Neural cell (in vitro differentiated cells): ENCODE results near the gene SEPHS1.

Experiments used
- POLR2AphosphoS5 ChIP-seq: IDR thresholded peaks from 2 replicates; pipeline ENCODE4 v1.6.1; 2012
- TF ChIP-seq, protein P1 (sequence below): fragments of 450-650 bp; IDR thresholded peaks from 2 replicates; pipeline ENCODE4 v1.5.1; 2014; ENCODE audit warnings: antibody characterized with exemption, mild to moderate bottlenecking, moderate library complexity; ENCODE audit not compliant: poor library complexity, severe bottlenecking
- TF ChIP-seq, protein P2 (sequence below): IDR thresholded peaks from 2 replicates; pipeline ENCODE4 v1.6.1; 2012; ENCODE audit warnings: borderline replicate concordance

DNA sequence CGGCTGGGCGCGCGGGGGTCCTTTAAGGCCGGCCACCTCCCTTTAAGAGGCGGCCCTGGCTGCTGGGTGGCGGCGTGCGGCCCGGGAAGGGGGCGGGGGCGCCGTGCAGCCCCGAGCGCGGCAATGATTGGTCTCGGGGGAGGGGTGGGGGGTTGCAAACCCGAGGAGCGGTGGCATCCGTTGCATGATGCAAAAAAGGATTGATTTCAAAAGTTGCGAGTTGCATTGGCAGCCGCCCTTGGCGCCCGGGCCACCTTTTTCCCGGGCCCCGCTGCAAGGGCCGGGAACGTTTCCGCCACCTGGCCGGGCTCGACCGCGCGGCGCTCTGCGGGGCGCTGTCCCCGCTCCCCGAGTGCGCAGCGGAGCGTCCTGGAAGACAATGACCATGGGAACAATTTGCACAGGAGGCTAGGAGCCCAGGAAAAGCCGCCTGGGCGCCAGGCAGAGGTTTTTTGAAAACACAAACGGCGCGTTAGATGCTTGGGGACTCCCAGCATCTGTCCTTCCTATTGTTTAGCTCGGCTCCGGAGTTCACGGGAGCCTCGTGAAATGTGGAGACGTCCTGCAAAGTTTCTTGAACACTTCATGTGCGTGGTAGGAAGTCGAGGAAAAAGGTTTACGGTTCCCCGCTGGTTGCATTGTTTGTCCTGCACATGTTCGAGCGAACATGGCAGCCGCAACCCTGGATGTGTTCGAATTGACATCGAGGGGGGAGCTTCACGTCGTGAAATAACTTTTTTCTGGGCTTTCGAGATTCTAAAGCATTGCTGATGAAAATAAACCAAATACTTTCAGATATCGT is at the start of gene SEPHS1:
- TF ChIP-seq, protein P1, sequence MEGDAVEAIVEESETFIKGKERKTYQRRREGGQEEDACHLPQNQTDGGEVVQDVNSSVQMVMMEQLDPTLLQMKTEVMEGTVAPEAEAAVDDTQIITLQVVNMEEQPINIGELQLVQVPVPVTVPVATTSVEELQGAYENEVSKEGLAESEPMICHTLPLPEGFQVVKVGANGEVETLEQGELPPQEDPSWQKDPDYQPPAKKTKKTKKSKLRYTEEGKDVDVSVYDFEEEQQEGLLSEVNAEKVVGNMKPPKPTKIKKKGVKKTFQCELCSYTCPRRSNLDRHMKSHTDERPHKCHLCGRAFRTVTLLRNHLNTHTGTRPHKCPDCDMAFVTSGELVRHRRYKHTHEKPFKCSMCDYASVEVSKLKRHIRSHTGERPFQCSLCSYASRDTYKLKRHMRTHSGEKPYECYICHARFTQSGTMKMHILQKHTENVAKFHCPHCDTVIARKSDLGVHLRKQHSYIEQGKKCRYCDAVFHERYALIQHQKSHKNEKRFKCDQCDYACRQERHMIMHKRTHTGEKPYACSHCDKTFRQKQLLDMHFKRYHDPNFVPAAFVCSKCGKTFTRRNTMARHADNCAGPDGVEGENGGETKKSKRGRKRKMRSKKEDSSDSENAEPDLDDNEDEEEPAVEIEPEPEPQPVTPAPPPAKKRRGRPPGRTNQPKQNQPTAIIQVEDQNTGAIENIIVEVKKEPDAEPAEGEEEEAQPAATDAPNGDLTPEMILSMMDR, result peak; percentile 34
- TF ChIP-seq, protein P2, sequence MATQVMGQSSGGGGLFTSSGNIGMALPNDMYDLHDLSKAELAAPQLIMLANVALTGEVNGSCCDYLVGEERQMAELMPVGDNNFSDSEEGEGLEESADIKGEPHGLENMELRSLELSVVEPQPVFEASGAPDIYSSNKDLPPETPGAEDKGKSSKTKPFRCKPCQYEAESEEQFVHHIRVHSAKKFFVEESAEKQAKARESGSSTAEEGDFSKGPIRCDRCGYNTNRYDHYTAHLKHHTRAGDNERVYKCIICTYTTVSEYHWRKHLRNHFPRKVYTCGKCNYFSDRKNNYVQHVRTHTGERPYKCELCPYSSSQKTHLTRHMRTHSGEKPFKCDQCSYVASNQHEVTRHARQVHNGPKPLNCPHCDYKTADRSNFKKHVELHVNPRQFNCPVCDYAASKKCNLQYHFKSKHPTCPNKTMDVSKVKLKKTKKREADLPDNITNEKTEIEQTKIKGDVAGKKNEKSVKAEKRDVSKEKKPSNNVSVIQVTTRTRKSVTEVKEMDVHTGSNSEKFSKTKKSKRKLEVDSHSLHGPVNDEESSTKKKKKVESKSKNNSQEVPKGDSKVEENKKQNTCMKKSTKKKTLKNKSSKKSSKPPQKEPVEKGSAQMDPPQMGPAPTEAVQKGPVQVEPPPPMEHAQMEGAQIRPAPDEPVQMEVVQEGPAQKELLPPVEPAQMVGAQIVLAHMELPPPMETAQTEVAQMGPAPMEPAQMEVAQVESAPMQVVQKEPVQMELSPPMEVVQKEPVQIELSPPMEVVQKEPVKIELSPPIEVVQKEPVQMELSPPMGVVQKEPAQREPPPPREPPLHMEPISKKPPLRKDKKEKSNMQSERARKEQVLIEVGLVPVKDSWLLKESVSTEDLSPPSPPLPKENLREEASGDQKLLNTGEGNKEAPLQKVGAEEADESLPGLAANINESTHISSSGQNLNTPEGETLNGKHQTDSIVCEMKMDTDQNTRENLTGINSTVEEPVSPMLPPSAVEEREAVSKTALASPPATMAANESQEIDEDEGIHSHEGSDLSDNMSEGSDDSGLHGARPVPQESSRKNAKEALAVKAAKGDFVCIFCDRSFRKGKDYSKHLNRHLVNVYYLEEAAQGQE, result no peak
- peak; percentile 59 for TF ChIP-seq POLR2AphosphoS5
